GM18508 (cell line): ENCODE results near the gene CADPS2.

Source experiments
- ATAC-seq: cut with Tn5 transposase; IDR thresholded peaks from one replicate; pipeline ENCODE4 v1.9.1; 2021; ENCODE audit warnings: moderate number of reproducible peaks; ENCODE audit not compliant: insufficient read depth, unreplicated experiment

CADPS2 gene

GRCh38 chr7:122628651-122629411, 257.4 kb downstream of the CADPS2 start:
- ATAC-seq: no peak

- no peak for ATAC-seq
These were observed 259.5 kb downstream of the CADPS2 start for GRCh38 chr7:122626785-122627184.

- ATAC-seq: no peak
These were observed 263.6 kb downstream of the CADPS2 start for GRCh38 chr7:122622682-122623081.

- ATAC-seq: no peak
These were observed 266.6 kb downstream of the CADPS2 start for GRCh38 chr7:122619664-122620063.

- ATAC-seq: no peak
These were observed 267.6 kb downstream of the CADPS2 start for GRCh38 chr7:122618585-122619189.

GRCh38 chr7:122616951-122617350, 269.3 kb downstream of the CADPS2 start:
- ATAC-seq: no peak

GRCh38 chr7:122605929-122606328, 280.3 kb downstream of the CADPS2 start:
- ATAC-seq: no peak

GRCh38 chr7:122604251-122604650, 282.0 kb downstream of the CADPS2 start:
- no peak for ATAC-seq

GRCh38 chr7:122602800-122603199, 283.5 kb downstream of the CADPS2 start:
- ATAC-seq: no peak

- no peak for ATAC-seq
These were observed 285.6 kb downstream of the CADPS2 start for GRCh38 chr7:122600630-122601029.

GRCh38 chr7:122600042-122600441, 286.2 kb downstream of the CADPS2 start:
- no peak for ATAC-seq

- no peak for ATAC-seq
These were observed 289.0 kb downstream of the CADPS2 start for GRCh38 chr7:122597277-122597676.

- no peak for ATAC-seq
These were observed 290.4 kb downstream of the CADPS2 start for GRCh38 chr7:122595885-122596284.

- ATAC-seq: no peak
These were observed 297.6 kb downstream of the CADPS2 start for GRCh38 chr7:122588621-122589020.

- no peak for ATAC-seq
These were observed 301.5 kb downstream of the CADPS2 start for GRCh38 chr7:122584676-122585251.

- ATAC-seq: no peak
These were observed 307.9 kb downstream of the CADPS2 start for GRCh38 chr7:122578350-122578749.

GRCh38 chr7:122577449-122578003, 308.7 kb downstream of the CADPS2 start:
- no peak for ATAC-seq

- no peak for ATAC-seq
These were observed 313.6 kb downstream of the CADPS2 start for GRCh38 chr7:122572706-122573105.

- no peak for ATAC-seq
These were observed 324.9 kb downstream of the CADPS2 start for GRCh38 chr7:122561326-122561725.

GRCh38 chr7:122556873-122557542, 329.3 kb downstream of the CADPS2 start:
- no peak for ATAC-seq

GRCh38 chr7:122556219-122556618, 330.0 kb downstream of the CADPS2 start:
- ATAC-seq: no peak
